ENCODE measurements around the gene CCDC89. TPM values are rescaled to one million over a fixed set of nuclear protein-coding genes. Genes with fewer than 3 reads are reported as not detected.

The CCDC89 gene
- polyA plus RNA-seq, 2 of the 4 experiments (the other 2 are of a cell fraction): 0.05 TPM; not detected in 1

DNA sequence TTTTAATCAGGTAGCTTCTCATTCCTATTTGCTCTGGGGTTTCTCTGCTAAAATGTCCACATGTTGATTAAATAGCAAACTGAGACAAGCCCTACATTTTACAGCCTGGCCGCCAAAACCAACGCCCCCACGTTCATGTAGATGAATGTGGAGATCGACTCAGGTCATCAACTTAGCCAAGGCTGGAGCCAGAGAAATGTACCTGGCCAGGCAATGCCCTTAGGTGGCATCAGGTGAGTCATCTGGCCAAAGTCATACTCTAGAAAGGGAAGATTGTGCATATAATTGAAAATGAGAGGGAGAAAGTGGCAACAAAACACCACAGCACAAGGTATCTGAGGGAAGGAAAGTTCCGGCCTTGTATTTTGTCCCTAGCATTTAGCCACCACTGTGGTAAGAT is 37.1 kb upstream of the CCDC89 start:
- FAIRE-seq: no peak
- DNase-seq (ENCODE audit: low read depth in 1 of 2, low spot score in 1 of 2): no peak
- peaks cover 18% of the 10 kb centered on the region for H3K9me3 ChIP-seq
- TF ChIP-seq MAFK (IDR thresholded peaks at IDR 0.05; ENCODE audit: partially characterized antibody): no peak
- TF ChIP-seq HOXB13 (CRISPR knock-in tag; IDR thresholded peaks at IDR 0.05; ENCODE audit: low read depth): no peak
- TF ChIP-seq ATOH8 (CRISPR knock-in tag; IDR thresholded peaks at IDR 0.05; ENCODE audit: low read depth): no peak
- ChIA-PET CTCF (no interaction called here), POLR2A (no interaction called here)
- 86% methylated on average over 5 of the region's 5 CpGs for WGBS (ENCODE audit: missing lambda C conversion rate)
- peaks cover 32% of the 10 kb centered on the region for H3K4me1 ChIP-seq
- no peak overlapping the region for H3K4me2 ChIP-seq
- ATAC-seq: no peak
- no peak overlapping the region for H3K27ac ChIP-seq
- H3K4me3 ChIP-seq: no peak overlapping the region

DNA sequence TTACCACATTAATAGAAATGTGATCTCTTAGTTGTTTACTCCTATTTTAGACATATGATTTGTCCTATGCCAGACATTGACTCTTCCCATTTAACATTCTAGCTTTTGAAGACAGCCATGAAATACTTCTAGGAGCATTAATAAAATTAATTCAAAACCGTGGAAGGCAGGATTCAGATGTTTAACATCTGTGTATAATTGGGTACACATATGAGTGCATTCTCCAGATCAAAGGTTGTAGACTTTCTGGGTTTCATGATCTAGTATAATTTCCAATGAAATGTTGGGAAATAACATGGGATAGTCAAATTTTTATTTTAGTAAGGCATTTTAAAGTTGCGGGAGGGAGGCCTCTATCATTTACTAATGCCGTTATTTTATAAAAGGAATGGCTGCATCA is 35.2 kb upstream of the CCDC89 start:
- ChIA-PET POLR2A (no interaction called here), CTCF (no interaction called here)
- peaks cover 48% of the 10 kb centered on the region for H3K4me1 ChIP-seq
- WGBS (ENCODE audit: missing lambda C conversion rate): 92% methylated on average over 3 of the region's 3 CpGs
- no peak for FAIRE-seq
- no peak overlapping the region for H3K27ac ChIP-seq
- ATAC-seq: no peak
- no peak for TF ChIP-seq HOXA7 (CRISPR knock-in tag; IDR thresholded peaks at IDR 0.05)
- no peak for TF ChIP-seq FOXS1 (CRISPR knock-in tag; IDR thresholded peaks at IDR 0.05)
- H3K4me2 ChIP-seq: no peak overlapping the region
- no peak for DNase-seq (ENCODE audit: low read depth in 1 of 2, low spot score in 1 of 2)
- H3K9me3 ChIP-seq: peaks cover 15% of the 10 kb centered on the region
- H3K4me3 ChIP-seq: no peak overlapping the region

DNA sequence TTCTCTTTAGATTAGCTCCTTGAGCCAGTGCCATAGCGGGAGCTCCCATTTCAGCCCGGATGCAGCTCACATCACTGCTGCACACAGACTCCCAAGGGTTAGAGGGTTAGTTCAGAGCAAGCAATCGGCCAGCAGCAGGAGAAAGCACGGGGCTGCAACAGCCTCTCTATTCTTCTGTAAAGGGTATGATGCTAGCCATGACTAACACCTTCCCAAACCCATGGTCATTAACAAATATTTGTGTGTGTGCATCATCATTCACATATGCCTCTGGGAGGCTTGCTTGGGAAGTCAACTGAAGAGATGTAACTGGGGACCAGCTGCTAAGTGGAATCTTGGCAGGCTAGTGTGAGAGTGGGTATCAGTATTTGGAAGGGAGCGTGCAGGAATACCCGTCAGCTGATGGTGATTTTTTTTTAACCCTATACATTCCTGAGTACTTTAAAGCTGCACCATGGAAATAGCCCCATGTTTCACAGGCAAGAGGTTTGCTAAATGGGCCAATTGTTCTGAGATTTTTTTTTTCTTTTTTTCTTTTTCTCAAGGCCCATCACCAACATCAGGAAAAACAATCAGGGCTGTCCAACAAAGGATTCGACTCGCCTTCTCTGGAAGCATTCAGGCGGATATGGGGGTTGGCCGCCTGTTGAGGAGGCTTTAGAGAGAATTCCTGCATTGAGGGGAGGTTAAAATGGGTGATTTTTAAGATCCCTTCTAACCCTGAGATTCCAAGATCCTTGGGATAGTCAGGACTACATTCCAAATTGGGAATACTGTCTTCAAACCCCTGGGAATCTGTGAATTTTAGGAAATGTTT is 33.2 kb upstream of the CCDC89 start:
- Histone ChIP-seq H3K4me2 (peak overlapping the region; percentile 84), H3K4me1 (peaks cover 55% of the 10 kb centered on the region), H3K4me3 (peak overlapping the region; percentile 41), H3K27ac (peak overlapping the region; percentile 66 to 77), H3K9me3 (0 out of 3 replicates have a peak, but pooled peaks cover 2% of the 10 kb centered on the region)
- ATAC-seq (peak; percentile 97), DNase-seq (ENCODE audit: low read depth in 1 of 2, low spot score in 1 of 2) (peak; percentile 86 to 91), FAIRE-seq (peak; percentile 51)
- ChIA-PET CTCF (interaction anchor here (0.8 to 3.6 kb wide), 5 partner anchors 18 to 135 kb away, joined by 3 to 10 read pairs (median 4); partner anchors contain the start of gene CCDC83), POLR2A (interaction anchor here (0.8 to 1.4 kb wide), 3 partner anchors 36 to 90 kb away, joined by 3 to 4 read pairs (median 3); no protein-coding TSS in a partner anchor)
- WGBS (ENCODE audit: missing lambda C conversion rate): 25% methylated on average over 10 of the region's 10 CpGs
- TF ChIP-seq POLR2AphosphoS2 (conservative IDR thresholded peaks at IDR 0.05; ENCODE audit: low read length) (no peak), RAD21 (conservative IDR thresholded peaks at IDR 0.05 in 1 of 2, IDR thresholded peaks at IDR 0.05 in 1 of 2) (peak in 1 of 2 experiments; percentile 8; a peak in 1 of 5 replicates), CEBPB (IDR thresholded peaks at IDR 0.05) (peak in 1 of 2 experiments; percentile 49; a peak in 1 of 4 replicates), EP300 (IDR thresholded peaks at IDR 0.05) (peak in 1 of 2 experiments; percentile 34; a peak in 1 of 5 replicates), GATA3 (IDR thresholded peaks at IDR 0.05; ENCODE audit: borderline replicate concordance) (peak; percentile 87; the same call in 1 of the 2 replicates), ZFP36 (IDR thresholded peaks at IDR 0.05; ENCODE audit: borderline replicate concordance, partially characterized antibody) (no peak), POLR2A (IDR thresholded peaks at IDR 0.05; ENCODE audit: low read length) (no peak), KDM1A (IDR thresholded peaks at IDR 0.05; ENCODE audit: low read depth) (no peak), ZC3H11A (IDR thresholded peaks at IDR 0.05) (no peak), MAZ (IDR thresholded peaks at IDR 0.05; ENCODE audit: borderline replicate concordance, low read depth, low read length) (no peak), JUNB (IDR thresholded peaks at IDR 0.05) (peak; percentile 72; the same call in 1 of the 2 replicates), NFE2L2 (conservative IDR thresholded peaks at IDR 0.05; ENCODE audit: low read length) (no peak), SMC3 (IDR thresholded peaks at IDR 0.05) (peak; percentile 39; the same call in 2 of the 3 replicates), NR3C1 (IDR thresholded peaks at IDR 0.05) (no peak), MAX (IDR thresholded peaks at IDR 0.05) (peak; percentile 84), JUN (IDR thresholded peaks at IDR 0.05) (peak; percentile 52 to 58; a peak in 2 of 5 replicates), HOXB13 (CRISPR knock-in tag; IDR thresholded peaks at IDR 0.05; ENCODE audit: low read depth) (no peak), FOXS1 (CRISPR knock-in tag; IDR thresholded peaks at IDR 0.05) (no peak), PHF8 (IDR thresholded peaks at IDR 0.05; ENCODE audit: borderline replicate concordance, low read depth) (no peak), FOSB (CRISPR knock-in tag; IDR thresholded peaks at IDR 0.05) (no peak), CBX2 (IDR thresholded peaks at IDR 0.05; ENCODE audit: borderline replicate concordance, low read depth) (no peak), CHD2 (IDR thresholded peaks at IDR 0.05; ENCODE audit: low read length, partially characterized antibody) (no peak), FOSL2 (IDR thresholded peaks at IDR 0.05) (peak; percentile 57; the same call in 1 of the 2 replicates), FOSL2 (CRISPR knock-in tag; IDR thresholded peaks at IDR 0.05) (peak; percentile 89)
- TF ChIP-seq, protein P1, sequence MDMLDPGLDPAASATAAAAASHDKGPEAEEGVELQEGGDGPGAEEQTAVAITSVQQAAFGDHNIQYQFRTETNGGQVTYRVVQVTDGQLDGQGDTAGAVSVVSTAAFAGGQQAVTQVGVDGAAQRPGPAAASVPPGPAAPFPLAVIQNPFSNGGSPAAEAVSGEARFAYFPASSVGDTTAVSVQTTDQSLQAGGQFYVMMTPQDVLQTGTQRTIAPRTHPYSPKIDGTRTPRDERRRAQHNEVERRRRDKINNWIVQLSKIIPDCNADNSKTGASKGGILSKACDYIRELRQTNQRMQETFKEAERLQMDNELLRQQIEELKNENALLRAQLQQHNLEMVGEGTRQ (IDR thresholded peaks at IDR 0.05): no peak
- TF ChIP-seq, protein P2, sequence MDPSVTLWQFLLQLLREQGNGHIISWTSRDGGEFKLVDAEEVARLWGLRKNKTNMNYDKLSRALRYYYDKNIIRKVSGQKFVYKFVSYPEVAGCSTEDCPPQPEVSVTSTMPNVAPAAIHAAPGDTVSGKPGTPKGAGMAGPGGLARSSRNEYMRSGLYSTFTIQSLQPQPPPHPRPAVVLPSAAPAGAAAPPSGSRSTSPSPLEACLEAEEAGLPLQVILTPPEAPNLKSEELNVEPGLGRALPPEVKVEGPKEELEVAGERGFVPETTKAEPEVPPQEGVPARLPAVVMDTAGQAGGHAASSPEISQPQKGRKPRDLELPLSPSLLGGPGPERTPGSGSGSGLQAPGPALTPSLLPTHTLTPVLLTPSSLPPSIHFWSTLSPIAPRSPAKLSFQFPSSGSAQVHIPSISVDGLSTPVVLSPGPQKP (IDR thresholded peaks at IDR 0.05; ENCODE audit: low read depth, low read length): no peak
- TF ChIP-seq, protein P3, sequence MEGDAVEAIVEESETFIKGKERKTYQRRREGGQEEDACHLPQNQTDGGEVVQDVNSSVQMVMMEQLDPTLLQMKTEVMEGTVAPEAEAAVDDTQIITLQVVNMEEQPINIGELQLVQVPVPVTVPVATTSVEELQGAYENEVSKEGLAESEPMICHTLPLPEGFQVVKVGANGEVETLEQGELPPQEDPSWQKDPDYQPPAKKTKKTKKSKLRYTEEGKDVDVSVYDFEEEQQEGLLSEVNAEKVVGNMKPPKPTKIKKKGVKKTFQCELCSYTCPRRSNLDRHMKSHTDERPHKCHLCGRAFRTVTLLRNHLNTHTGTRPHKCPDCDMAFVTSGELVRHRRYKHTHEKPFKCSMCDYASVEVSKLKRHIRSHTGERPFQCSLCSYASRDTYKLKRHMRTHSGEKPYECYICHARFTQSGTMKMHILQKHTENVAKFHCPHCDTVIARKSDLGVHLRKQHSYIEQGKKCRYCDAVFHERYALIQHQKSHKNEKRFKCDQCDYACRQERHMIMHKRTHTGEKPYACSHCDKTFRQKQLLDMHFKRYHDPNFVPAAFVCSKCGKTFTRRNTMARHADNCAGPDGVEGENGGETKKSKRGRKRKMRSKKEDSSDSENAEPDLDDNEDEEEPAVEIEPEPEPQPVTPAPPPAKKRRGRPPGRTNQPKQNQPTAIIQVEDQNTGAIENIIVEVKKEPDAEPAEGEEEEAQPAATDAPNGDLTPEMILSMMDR (IDR thresholded peaks at IDR 0.05): no peak
